Mammary epithelial cell (primary cell): ENCODE results near the gene UQCRHL.

Experiments used
- EZH2 ChIP-seq: IDR thresholded peaks from 2 replicates; pipeline ENCODE4 v1.6.1; 2012; ENCODE audit warnings: low read length, inconsistent platforms, borderline replicate concordance
- TF ChIP-seq, protein P1 (sequence below), 2 donors: IDR thresholded peaks in 1 of 2; conservative IDR thresholded peaks in 1 of 2; 2 replicates each; pipeline ENCODE4 v1.5.1; 2011 to 2012; ENCODE audit warnings: inconsistent platforms in 2 of 2, low read length in 2 of 2, mild to moderate bottlenecking in 2 of 2, control low read depth in 1 of 2, low read depth in 1 of 2; ENCODE audit not compliant: insufficient read depth in 1 of 2; ENCODE audit errors: extremely low read depth in 1 of 2

DNA sequence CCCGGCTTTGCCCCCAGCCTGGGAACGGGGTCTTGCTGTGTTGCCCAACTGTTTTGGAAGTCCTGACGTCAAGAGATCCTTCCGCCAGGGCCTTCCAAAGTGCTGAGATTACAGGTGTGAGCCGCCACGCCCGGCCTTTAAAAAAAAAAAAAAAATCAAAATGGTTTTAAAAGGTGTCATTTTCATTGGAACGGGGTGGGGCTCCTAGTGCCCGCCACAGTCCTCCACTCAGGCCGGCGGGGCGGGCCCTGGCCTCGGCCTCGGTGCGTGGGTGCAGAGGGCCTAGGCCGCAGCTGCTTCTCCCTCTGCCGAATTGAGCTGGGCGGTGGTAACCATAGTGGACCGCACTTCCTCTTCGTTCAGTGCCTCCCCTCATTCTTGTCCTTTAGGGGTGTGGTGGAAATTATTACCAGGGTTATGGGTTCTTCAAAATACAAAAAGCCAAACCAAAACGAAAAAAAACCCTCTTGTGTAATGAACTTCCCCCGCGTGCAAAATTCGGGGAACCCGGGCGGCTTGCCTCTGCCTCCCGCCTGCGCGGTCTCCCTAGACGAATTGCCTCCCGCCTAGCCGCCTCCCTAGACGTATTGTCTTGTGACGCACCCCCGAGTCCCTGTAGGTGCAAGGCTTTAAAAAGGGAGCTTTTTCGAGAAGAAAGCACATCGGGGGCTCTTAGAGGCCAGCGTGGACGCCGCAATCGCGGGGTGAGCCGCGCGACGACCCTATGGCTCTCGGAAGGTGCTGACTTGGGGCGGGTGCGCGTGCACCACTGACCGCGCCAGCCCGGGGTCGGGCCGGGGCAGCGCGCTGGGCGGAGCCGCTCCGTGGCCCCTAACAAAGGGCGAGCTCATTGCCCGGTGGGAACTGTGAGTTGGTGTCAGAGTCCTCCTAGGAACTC, 29.6 kb upstream of the UQCRHL start:
- no peak for TF ChIP-seq EZH2
- TF ChIP-seq, protein P1, sequence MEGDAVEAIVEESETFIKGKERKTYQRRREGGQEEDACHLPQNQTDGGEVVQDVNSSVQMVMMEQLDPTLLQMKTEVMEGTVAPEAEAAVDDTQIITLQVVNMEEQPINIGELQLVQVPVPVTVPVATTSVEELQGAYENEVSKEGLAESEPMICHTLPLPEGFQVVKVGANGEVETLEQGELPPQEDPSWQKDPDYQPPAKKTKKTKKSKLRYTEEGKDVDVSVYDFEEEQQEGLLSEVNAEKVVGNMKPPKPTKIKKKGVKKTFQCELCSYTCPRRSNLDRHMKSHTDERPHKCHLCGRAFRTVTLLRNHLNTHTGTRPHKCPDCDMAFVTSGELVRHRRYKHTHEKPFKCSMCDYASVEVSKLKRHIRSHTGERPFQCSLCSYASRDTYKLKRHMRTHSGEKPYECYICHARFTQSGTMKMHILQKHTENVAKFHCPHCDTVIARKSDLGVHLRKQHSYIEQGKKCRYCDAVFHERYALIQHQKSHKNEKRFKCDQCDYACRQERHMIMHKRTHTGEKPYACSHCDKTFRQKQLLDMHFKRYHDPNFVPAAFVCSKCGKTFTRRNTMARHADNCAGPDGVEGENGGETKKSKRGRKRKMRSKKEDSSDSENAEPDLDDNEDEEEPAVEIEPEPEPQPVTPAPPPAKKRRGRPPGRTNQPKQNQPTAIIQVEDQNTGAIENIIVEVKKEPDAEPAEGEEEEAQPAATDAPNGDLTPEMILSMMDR (conservative IDR thresholded peaks at IDR 0.05 in 1 of 2, IDR thresholded peaks at IDR 0.05 in 1 of 2; ENCODE audit: extremely low read depth in 1 of 2, insufficient read depth in 1 of 2, low read depth in 1 of 2, low read length in 2 of 2), result no peak
